HuH-7 (cell line): ENCODE measurements around the gene GPATCH4.

Experiments
- DNase-seq: peaks from one replicate; pipeline ENCODE4 v3.0.0; 2011; ENCODE audit warnings: low spot score

GPATCH4 gene

GRCh38 chr1:156547434-156547833 lies 53.8 kb downstream of the GPATCH4 start:
- DNase-seq: no peak

GRCh38 chr1:156546267-156546666 lies 55.0 kb downstream of the GPATCH4 start:
- no peak for DNase-seq

- no peak for DNase-seq
Observed at GRCh38 chr1:156544592-156545102, 56.6 kb downstream of the GPATCH4 start.
